Brain microvascular endothelial cell (primary cell): ENCODE measurements around the gene A3GALT2.
"Not testable (repeated sequence)": the region's sequence is repeated elsewhere in the genome, so short reads cannot be mapped to it uniquely, and the experiment has no call there.

Source experiments
- DNase-seq: peaks from one replicate; pipeline ENCODE4 v3.0.0-alpha.2; 2020
- H3K27ac ChIP-seq: fragments of 250-450 bp; sonication (Bioruptor Pico); 2 replicates; pipeline ENCODE4 v1.5.1; 2020; ENCODE audit warnings: mild to moderate bottlenecking, moderate library complexity
- H3K27me3 ChIP-seq: fragments of 250-450 bp; sonication (Bioruptor Pico); replicated peaks from 2 replicates; pipeline ENCODE4 v1.5.1; 2020; ENCODE audit warnings: mild to moderate bottlenecking
- H3K36me3 ChIP-seq: fragments of 250-450 bp; sonication (Bioruptor Pico); replicated peaks from 2 replicates; pipeline ENCODE4 v1.5.1; 2020; ENCODE audit warnings: mild to moderate bottlenecking
- H3K4me3 ChIP-seq: 2 replicates; pipeline ENCODE4 v1.5.1; 2011; ENCODE audit warnings: low read depth, mild to moderate bottlenecking, control low read depth, low read length, moderate library complexity
- CTCF ChIP-seq: IDR thresholded peaks from 2 replicates; pipeline ENCODE4 v1.5.1; 2011; ENCODE audit warnings: low read depth, mild to moderate bottlenecking, moderate library complexity, low read length, control low read depth, inconsistent platforms; ENCODE audit errors: missing control alignments
- in situ Hi-C: cut with HindIII; loops from 2 replicates; pipeline ENCODE4 v1.10.0; 2017; ENCODE audit warnings: low sequenced_read_pairs, low pct_ligation_motif_present

Gene A3GALT2

GRCh38 chr1:33316601-33317000 lies 4.3 kb downstream of the A3GALT2 start:
- in situ Hi-C loops, result no loop called here
- no peaks in the 10 kb centered on the region for H3K36me3 ChIP-seq
- no peak for DNase-seq
- H3K27me3 ChIP-seq, result no peaks in the 10 kb centered on the region
- H3K4me3 ChIP-seq, result no peak overlapping the region
- no peak for TF ChIP-seq CTCF
- no peak overlapping the region for H3K27ac ChIP-seq

- Histone ChIP-seq H3K36me3 (no peaks in the 10 kb centered on the region), H3K27ac (no peak overlapping the region), H3K27me3 (no peaks in the 10 kb centered on the region), H3K4me3 (no peak overlapping the region)
- TF ChIP-seq CTCF, result no peak
- in situ Hi-C loops, result no loop called here
- no peak for DNase-seq
Measured at GRCh38 chr1:33314416-33314815, 6.5 kb downstream of the A3GALT2 start.

GRCh38 chr1:33312413-33312749 lies 8.5 kb downstream of the A3GALT2 start:
- Histone ChIP-seq H3K27ac (no peak overlapping the region), H3K27me3 (no peaks in the 10 kb centered on the region), H3K4me3 (no peak overlapping the region), H3K36me3 (no peaks in the 10 kb centered on the region)
- DNase-seq, result no peak
- in situ Hi-C loops, result no loop called here
- TF ChIP-seq CTCF, result no peak

GRCh38 chr1:33311706-33312412 lies 9.0 kb downstream of the A3GALT2 start:
- DNase-seq, result no peak
- no peak for TF ChIP-seq CTCF
- Histone ChIP-seq H3K4me3 (no peak overlapping the region), H3K27me3 (no peaks in the 10 kb centered on the region), H3K27ac (no peak overlapping the region), H3K36me3 (no peaks in the 10 kb centered on the region)
- in situ Hi-C loops, result no loop called here

- H3K4me3 ChIP-seq, result no peak overlapping the region
- no peak for DNase-seq
- TF ChIP-seq CTCF, result no peak
- in situ Hi-C loops, result no loop called here
- H3K27ac ChIP-seq, result no peak overlapping the region
- no peaks in the 10 kb centered on the region for H3K36me3 ChIP-seq
- no peaks in the 10 kb centered on the region for H3K27me3 ChIP-seq
Measured at GRCh38 chr1:33310702-33311101, 10.2 kb downstream of the A3GALT2 start.

GRCh38 chr1:33309351-33309750 lies 11.5 kb downstream of the A3GALT2 start:
- H3K27ac ChIP-seq, DNase-seq, H3K4me3 ChIP-seq, H3K36me3 ChIP-seq, in situ Hi-C loops, H3K27me3 ChIP-seq: not testable (repeated sequence)
